DND-41 (cell line): ENCODE measurements around the gene ANKRD40.

ENCODE experiments used
- CTCF ChIP-seq: IDR thresholded peaks from 2 replicates; pipeline ENCODE4 v1.5.1; 2012; ENCODE audit warnings: borderline replicate concordance, low read length, moderate library complexity, mild to moderate bottlenecking; ENCODE audit not compliant: poor library complexity, severe bottlenecking; ENCODE audit errors: extremely low read depth
- EZH2 ChIP-seq: IDR thresholded peaks from 3 replicates; pipeline ENCODE4 v1.6.1; 2012; ENCODE audit warnings: borderline replicate concordance, low read depth, mild to moderate bottlenecking, moderate library complexity, low read length, inconsistent platforms; ENCODE audit not compliant: severe bottlenecking

GRCh38 chr17:50712641-50713040 lies 4.9 kb upstream of the ANKRD40 start:
- TF ChIP-seq CTCF = no peak
- TF ChIP-seq EZH2 = no peak
